ENCODE results near the gene HRH2.

Gene HRH2

DNA sequence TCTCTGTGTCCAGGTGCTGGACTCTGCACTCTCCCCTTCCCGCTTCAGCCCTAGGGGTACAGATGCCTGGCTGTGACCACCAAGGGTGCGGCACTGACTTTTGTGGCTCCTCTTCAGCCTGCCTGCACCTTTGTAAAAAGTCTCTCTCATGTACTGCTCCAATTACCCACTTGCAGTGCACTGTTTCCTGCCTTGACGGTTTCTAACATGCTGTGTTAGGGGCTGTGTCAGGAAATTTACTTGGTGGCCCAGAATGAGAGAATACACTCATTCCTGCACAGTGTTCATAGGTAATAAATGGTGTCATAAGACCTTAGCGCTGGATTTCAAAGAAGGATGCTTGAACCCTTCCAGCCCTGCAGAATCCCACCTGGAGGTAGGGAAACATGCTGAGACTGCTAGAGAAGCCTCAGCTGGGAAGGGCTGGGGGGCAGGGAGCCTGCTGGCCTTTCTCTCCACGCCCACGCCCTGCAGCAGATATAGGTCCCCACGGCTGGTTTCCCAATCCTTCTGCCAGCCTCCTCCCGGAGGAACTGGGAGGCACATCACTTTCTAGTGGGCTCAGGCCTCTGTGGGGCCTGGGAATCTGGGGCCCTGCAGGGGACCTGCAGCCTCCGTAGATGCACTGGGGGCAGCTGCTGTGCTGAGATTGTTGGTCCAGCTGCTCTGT is 17.6 kb upstream of the HRH2 start:
- no peak overlapping the region for H2AFZ ChIP-seq (ENCODE audit: insufficient read depth, low read length, poor library complexity)
- no CpG with 5 or more reads among the region's 9 CpGs for WGBS (ENCODE audit: extremely low coverage, insufficient coverage, insufficient read length)
- H3K18ac ChIP-seq (ENCODE audit: low read length) = no peak overlapping the region
- H3K79me2 ChIP-seq (ENCODE audit: control insufficient read depth, insufficient read depth, low read length, poor library complexity) = no peaks in the 10 kb centered on the region
- H3K4me3 ChIP-seq (ENCODE audit: low read depth, low read length) = no peak overlapping the region
- H3K14ac ChIP-seq (ENCODE audit: low read length) = no peak overlapping the region
- H3K4ac ChIP-seq (ENCODE audit: low read depth, low read length) = no peak overlapping the region
- H2AK5ac ChIP-seq (ENCODE audit: low read length) = no peak overlapping the region
- no peaks in the 10 kb centered on the region for H3K9me3 ChIP-seq (ENCODE audit: insufficient read depth, low read depth, low read length)
- H3K23ac ChIP-seq (ENCODE audit: low read length) = no peak overlapping the region
- H4K8ac ChIP-seq (ENCODE audit: low read depth, low read length) = no peak overlapping the region
- H4K12ac ChIP-seq (ENCODE audit: low read depth, low read length) = no peak overlapping the region
- H3K4me2 ChIP-seq (ENCODE audit: low read length) = no peak overlapping the region
- H2BK5ac ChIP-seq (ENCODE audit: low read depth, low read length, poor library complexity) = no peak overlapping the region
- H3K36me3 ChIP-seq (ENCODE audit: control insufficient read depth in 1 of 2, insufficient read depth in 2 of 2, low read length in 2 of 2) = no peaks in the 10 kb centered on the region
- H3K79me1 ChIP-seq (ENCODE audit: low read length) = no peaks in the 10 kb centered on the region
- no peaks in the 10 kb centered on the region for H3K27me3 ChIP-seq (ENCODE audit: insufficient read depth, low read length)
- no peak overlapping the region for H3K9ac ChIP-seq (ENCODE audit: low read length)
- H4K91ac ChIP-seq (ENCODE audit: low read depth, low read length) = no peak overlapping the region
- H2BK120ac ChIP-seq (ENCODE audit: insufficient read depth, low read length, poor library complexity) = no peak overlapping the region
- H3K4me1 ChIP-seq (ENCODE audit: control insufficient read depth in 1 of 2, insufficient read depth in 2 of 2, low read length in 2 of 2) = no peaks in the 10 kb centered on the region
- DNase-seq = no peak
- H2BK12ac ChIP-seq (ENCODE audit: low read length) = no peak overlapping the region
- H3K27ac ChIP-seq (ENCODE audit: low read depth, low read length) = no peak overlapping the region

DNA sequence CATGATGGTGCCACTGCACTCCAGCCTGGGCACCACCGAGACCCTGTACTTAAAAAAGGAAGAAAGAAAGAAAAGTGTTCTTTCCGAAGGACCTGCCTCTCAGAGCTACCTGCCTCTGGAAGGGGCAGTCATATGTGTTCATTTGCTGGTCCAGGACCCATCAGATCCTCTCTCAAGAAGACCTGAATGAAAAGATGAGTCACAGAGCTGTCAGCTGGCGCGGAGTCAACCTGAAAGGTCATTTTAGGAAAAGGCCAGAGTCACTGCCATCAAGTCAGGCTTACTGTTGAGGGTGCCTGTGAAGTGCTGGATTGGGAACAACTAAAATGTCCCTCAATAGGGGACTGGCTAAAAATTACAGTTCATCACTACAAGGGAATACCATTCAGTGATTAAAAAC is 14.9 kb upstream of the HRH2 start:
- Histone ChIP-seq H2AFZ (ENCODE audit: insufficient read depth, low read length, poor library complexity) (no peak overlapping the region), H3K4ac (ENCODE audit: low read depth, low read length) (no peak overlapping the region), H2BK120ac (ENCODE audit: insufficient read depth, low read length, poor library complexity) (no peak overlapping the region), H4K91ac (ENCODE audit: low read depth, low read length) (no peak overlapping the region), H3K4me3 (ENCODE audit: low read depth, low read length) (no peak overlapping the region), H3K27me3 (ENCODE audit: insufficient read depth, low read length) (no peaks in the 10 kb centered on the region), H3K9me3 (ENCODE audit: insufficient read depth, low read depth, low read length) (no peaks in the 10 kb centered on the region), H2BK5ac (ENCODE audit: low read depth, low read length, poor library complexity) (no peak overlapping the region), H3K79me1 (ENCODE audit: low read length) (no peaks in the 10 kb centered on the region), H3K36me3 (ENCODE audit: control insufficient read depth in 1 of 2, insufficient read depth in 2 of 2, low read length in 2 of 2) (no peaks in the 10 kb centered on the region), H3K79me2 (ENCODE audit: control insufficient read depth, insufficient read depth, low read length, poor library complexity) (no peaks in the 10 kb centered on the region), H4K12ac (ENCODE audit: low read depth, low read length) (no peak overlapping the region), H3K9ac (ENCODE audit: low read length) (no peak overlapping the region), H3K23ac (ENCODE audit: low read length) (no peak overlapping the region), H2BK12ac (ENCODE audit: low read length) (no peak overlapping the region), H3K14ac (ENCODE audit: low read length) (no peak overlapping the region), H3K18ac (ENCODE audit: low read length) (no peak overlapping the region), H3K4me2 (ENCODE audit: low read length) (no peak overlapping the region), H3K4me1 (ENCODE audit: control insufficient read depth in 1 of 2, insufficient read depth in 2 of 2, low read length in 2 of 2) (no peaks in the 10 kb centered on the region), H2AK5ac (ENCODE audit: low read length) (no peak overlapping the region), H3K27ac (ENCODE audit: low read depth, low read length) (no peak overlapping the region), H4K8ac (ENCODE audit: low read depth, low read length) (no peak overlapping the region)
- WGBS (ENCODE audit: extremely low coverage, insufficient coverage, insufficient read length) = no CpG with 5 or more reads among the region's 4 CpGs
- no peak for DNase-seq

DNA sequence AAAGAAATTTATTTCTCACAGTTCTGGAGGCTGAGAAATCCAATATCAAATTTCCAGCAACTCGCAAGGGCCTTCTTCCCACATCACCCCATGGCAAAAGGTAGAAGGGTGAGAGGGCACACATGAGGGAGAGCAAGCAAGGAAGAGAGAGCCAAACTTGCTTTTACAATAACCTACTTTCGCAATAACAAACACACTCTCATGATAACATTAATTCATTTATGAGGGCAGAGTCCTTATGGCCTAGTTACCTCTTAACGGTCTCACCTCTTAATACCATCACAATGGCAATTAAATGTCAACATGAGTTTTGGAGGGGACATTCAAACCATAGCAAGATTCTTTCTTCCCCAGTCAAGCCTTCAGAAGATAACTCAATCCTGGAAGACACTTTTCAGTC is 11.6 kb upstream of the HRH2 start:
- Histone ChIP-seq H3K4ac (ENCODE audit: low read depth, low read length) (no peak overlapping the region), H3K4me3 (ENCODE audit: low read depth, low read length) (no peak overlapping the region), H3K23ac (ENCODE audit: low read length) (no peak overlapping the region), H2AK5ac (ENCODE audit: low read length) (no peak overlapping the region), H3K9ac (ENCODE audit: low read length) (no peak overlapping the region), H4K8ac (ENCODE audit: low read depth, low read length) (no peak overlapping the region), H4K91ac (ENCODE audit: low read depth, low read length) (no peak overlapping the region), H3K14ac (ENCODE audit: low read length) (no peak overlapping the region), H3K27ac (ENCODE audit: low read depth, low read length) (no peak overlapping the region), H2BK12ac (ENCODE audit: low read length) (no peak overlapping the region), H2BK5ac (ENCODE audit: low read depth, low read length, poor library complexity) (no peak overlapping the region), H4K12ac (ENCODE audit: low read depth, low read length) (no peak overlapping the region), H3K4me2 (ENCODE audit: low read length) (no peak overlapping the region), H3K9me3 (ENCODE audit: insufficient read depth, low read depth, low read length) (peaks cover 7% of the 10 kb centered on the region), H3K18ac (ENCODE audit: low read length) (no peak overlapping the region), H2AFZ (ENCODE audit: insufficient read depth, low read length, poor library complexity) (no peak overlapping the region), H2BK120ac (ENCODE audit: insufficient read depth, low read length, poor library complexity) (no peak overlapping the region), H3K27me3 (ENCODE audit: insufficient read depth, low read length) (no peaks in the 10 kb centered on the region), H3K79me2 (ENCODE audit: control insufficient read depth, insufficient read depth, low read length, poor library complexity) (no peaks in the 10 kb centered on the region), H3K36me3 (ENCODE audit: control insufficient read depth in 1 of 2, insufficient read depth in 2 of 2, low read length in 2 of 2) (no peaks in the 10 kb centered on the region), H3K79me1 (ENCODE audit: low read length) (no peaks in the 10 kb centered on the region), H3K4me1 (ENCODE audit: control insufficient read depth in 1 of 2, insufficient read depth in 2 of 2, low read length in 2 of 2) (no peaks in the 10 kb centered on the region)
- no peak for DNase-seq
- no CpG with 5 or more reads among the region's 3 CpGs for WGBS (ENCODE audit: extremely low coverage, insufficient coverage, insufficient read length)

DNA sequence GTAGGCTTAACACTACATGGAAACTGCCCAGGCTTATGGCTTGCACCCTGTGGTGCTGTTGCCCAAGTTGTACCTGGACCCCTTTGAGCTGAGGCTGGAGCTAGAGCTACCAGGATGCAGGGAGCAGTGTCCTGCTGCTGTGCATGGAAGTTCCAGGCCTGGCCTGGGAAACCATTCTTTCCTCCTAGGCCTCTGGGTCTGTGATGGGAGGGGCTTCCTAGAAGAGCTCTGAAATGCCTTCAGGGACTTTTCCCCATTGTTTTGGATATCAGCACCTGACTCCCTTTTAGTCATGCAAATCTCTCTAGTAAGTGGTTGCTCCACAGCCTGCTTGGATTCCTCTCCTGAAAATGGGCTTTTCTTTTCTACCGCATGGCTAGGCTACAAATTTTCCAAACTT is 7.9 kb upstream of the HRH2 start:
- no peak overlapping the region for H2AFZ ChIP-seq (ENCODE audit: insufficient read depth, low read length, poor library complexity)
- no peak overlapping the region for H3K4me2 ChIP-seq (ENCODE audit: low read length)
- no peak overlapping the region for H2BK120ac ChIP-seq (ENCODE audit: insufficient read depth, low read length, poor library complexity)
- H3K79me2 ChIP-seq (ENCODE audit: control insufficient read depth, insufficient read depth, low read length, poor library complexity) = no peaks in the 10 kb centered on the region
- no peak overlapping the region for H3K18ac ChIP-seq (ENCODE audit: low read length)
- H3K36me3 ChIP-seq (ENCODE audit: control insufficient read depth in 1 of 2, insufficient read depth in 2 of 2, low read length in 2 of 2) = no peaks in the 10 kb centered on the region
- no peak overlapping the region for H3K27ac ChIP-seq (ENCODE audit: low read depth, low read length)
- H4K12ac ChIP-seq (ENCODE audit: low read depth, low read length) = no peak overlapping the region
- no peaks in the 10 kb centered on the region for H3K79me1 ChIP-seq (ENCODE audit: low read length)
- H2BK12ac ChIP-seq (ENCODE audit: low read length) = no peak overlapping the region
- no peak overlapping the region for H4K91ac ChIP-seq (ENCODE audit: low read depth, low read length)
- no peak overlapping the region for H3K23ac ChIP-seq (ENCODE audit: low read length)
- no peak for DNase-seq
- H3K9ac ChIP-seq (ENCODE audit: low read length) = no peak overlapping the region
- no peak overlapping the region for H4K8ac ChIP-seq (ENCODE audit: low read depth, low read length)
- no peak overlapping the region for H3K14ac ChIP-seq (ENCODE audit: low read length)
- no peak overlapping the region for H2BK5ac ChIP-seq (ENCODE audit: low read depth, low read length, poor library complexity)
- no peak overlapping the region for H3K4ac ChIP-seq (ENCODE audit: low read depth, low read length)
- no CpG with 5 or more reads among the region's 1 CpG for whole genome bisulfite sequencing (ENCODE audit: extremely low coverage, insufficient coverage, insufficient read length)
- no peaks in the 10 kb centered on the region for H3K27me3 ChIP-seq (ENCODE audit: insufficient read depth, low read length)
- H2AK5ac ChIP-seq (ENCODE audit: low read length) = no peak overlapping the region
- H3K4me1 ChIP-seq (ENCODE audit: control insufficient read depth in 1 of 2, insufficient read depth in 2 of 2, low read length in 2 of 2) = no peaks in the 10 kb centered on the region
- peaks cover 7% of the 10 kb centered on the region for H3K9me3 ChIP-seq (ENCODE audit: insufficient read depth, low read depth, low read length)
- no peak overlapping the region for H3K4me3 ChIP-seq (ENCODE audit: low read depth, low read length)
